ENCODE measurements around the gene ABCC1.

ABCC1 gene

GRCh38 chr16:16162591-16162990 lies 213.2 kb downstream of the ABCC1 start:
- Histone ChIP-seq H3K36me3 (ENCODE audit: control insufficient read depth, insufficient read depth, low read length) (no peaks in the 10 kb centered on the region), H3K9ac (ENCODE audit: low read length) (no peak overlapping the region), H3K4me1 (ENCODE audit: control insufficient read depth, insufficient read depth, low read length) (no peaks in the 10 kb centered on the region), H3K27me3 (ENCODE audit: control insufficient read depth, insufficient read depth, low read length) (no peaks in the 10 kb centered on the region), H3K27ac (ENCODE audit: low read depth, low read length) (no peak overlapping the region), H3K4me3 (ENCODE audit: low read length) (no peak overlapping the region)

- Histone ChIP-seq H3K9ac (ENCODE audit: low read length) (no peak overlapping the region), H3K36me3 (ENCODE audit: control insufficient read depth, insufficient read depth, low read length) (no peaks in the 10 kb centered on the region), H3K4me3 (ENCODE audit: low read length) (no peak overlapping the region), H3K27ac (ENCODE audit: low read depth, low read length) (no peak overlapping the region), H3K4me1 (ENCODE audit: control insufficient read depth, insufficient read depth, low read length) (no peaks in the 10 kb centered on the region), H3K27me3 (ENCODE audit: control insufficient read depth, insufficient read depth, low read length) (no peaks in the 10 kb centered on the region)
These were observed 213.7 kb downstream of the ABCC1 start for GRCh38 chr16:16163109-16163508.

- Histone ChIP-seq H3K9ac (ENCODE audit: low read length) (no peak overlapping the region), H3K36me3 (ENCODE audit: control insufficient read depth, insufficient read depth, low read length) (no peaks in the 10 kb centered on the region), H3K27me3 (ENCODE audit: control insufficient read depth, insufficient read depth, low read length) (no peaks in the 10 kb centered on the region)
These were observed 214.2 kb downstream of the ABCC1 start for GRCh38 chr16:16163571-16163970.

GRCh38 chr16:16164243-16164642 lies 214.8 kb downstream of the ABCC1 start:
- Histone ChIP-seq H3K4me1 (ENCODE audit: control insufficient read depth, insufficient read depth, low read length) (no peaks in the 10 kb centered on the region), H3K36me3 (ENCODE audit: control insufficient read depth, insufficient read depth, low read length) (no peaks in the 10 kb centered on the region), H3K27ac (ENCODE audit: low read depth, low read length) (no peak overlapping the region), H3K4me3 (ENCODE audit: low read length) (no peak overlapping the region), H3K27me3 (ENCODE audit: control insufficient read depth, insufficient read depth, low read length) (no peaks in the 10 kb centered on the region), H3K9ac (ENCODE audit: low read length) (no peak overlapping the region)

More at GRCh38 chr16:16163571-16163970, 214.2 kb downstream of the ABCC1 start:
- H3K4me1 ChIP-seq (ENCODE audit: control insufficient read depth, insufficient read depth, low read length), result no peaks in the 10 kb centered on the region
- H3K27ac ChIP-seq (ENCODE audit: low read depth, low read length), result no peak overlapping the region
- no peak overlapping the region for H3K4me3 ChIP-seq (ENCODE audit: low read length)

- H3K36me3 ChIP-seq (ENCODE audit: control insufficient read depth, insufficient read depth, low read length), result no peaks in the 10 kb centered on the region
- H3K27ac ChIP-seq (ENCODE audit: low read depth, low read length), result no peak overlapping the region
- H3K9ac ChIP-seq (ENCODE audit: low read length), result no peak overlapping the region
- no peaks in the 10 kb centered on the region for H3K27me3 ChIP-seq (ENCODE audit: control insufficient read depth, insufficient read depth, low read length)
- H3K4me3 ChIP-seq (ENCODE audit: low read length), result no peak overlapping the region
- no peaks in the 10 kb centered on the region for H3K4me1 ChIP-seq (ENCODE audit: control insufficient read depth, insufficient read depth, low read length)
These were observed 216.7 kb downstream of the ABCC1 start for GRCh38 chr16:16166085-16166484.

GRCh38 chr16:16166949-16167348 lies 217.5 kb downstream of the ABCC1 start:
- no peaks in the 10 kb centered on the region for H3K27me3 ChIP-seq (ENCODE audit: control insufficient read depth, insufficient read depth, low read length)
- no peak overlapping the region for H3K9ac ChIP-seq (ENCODE audit: low read length)
- no peaks in the 10 kb centered on the region for H3K36me3 ChIP-seq (ENCODE audit: control insufficient read depth, insufficient read depth, low read length)
- H3K4me3 ChIP-seq (ENCODE audit: low read length), result no peak overlapping the region
- H3K27ac ChIP-seq (ENCODE audit: low read depth, low read length), result no peak overlapping the region
- H3K4me1 ChIP-seq (ENCODE audit: control insufficient read depth, insufficient read depth, low read length), result no peaks in the 10 kb centered on the region

- no peak overlapping the region for H3K27ac ChIP-seq (ENCODE audit: low read depth, low read length)
- H3K4me1 ChIP-seq (ENCODE audit: control insufficient read depth, insufficient read depth, low read length), result no peaks in the 10 kb centered on the region
- H3K36me3 ChIP-seq (ENCODE audit: control insufficient read depth, insufficient read depth, low read length), result no peaks in the 10 kb centered on the region
- no peak overlapping the region for H3K9ac ChIP-seq (ENCODE audit: low read length)
- H3K4me3 ChIP-seq (ENCODE audit: low read length), result no peak overlapping the region
- H3K27me3 ChIP-seq (ENCODE audit: control insufficient read depth, insufficient read depth, low read length), result no peaks in the 10 kb centered on the region
These were observed 218.5 kb downstream of the ABCC1 start for GRCh38 chr16:16167927-16168326.

- no peaks in the 10 kb centered on the region for H3K36me3 ChIP-seq (ENCODE audit: control insufficient read depth, insufficient read depth, low read length)
- H3K9ac ChIP-seq (ENCODE audit: low read length), result no peak overlapping the region
- H3K4me1 ChIP-seq (ENCODE audit: control insufficient read depth, insufficient read depth, low read length), result no peaks in the 10 kb centered on the region
These were observed 219.0 kb downstream of the ABCC1 start for GRCh38 chr16:16168431-16168830.

GRCh38 chr16:16169615-16170014 lies 220.2 kb downstream of the ABCC1 start:
- Histone ChIP-seq H3K4me1 (ENCODE audit: control insufficient read depth, insufficient read depth, low read length) (no peaks in the 10 kb centered on the region), H3K27ac (ENCODE audit: low read depth, low read length) (no peak overlapping the region), H3K9ac (ENCODE audit: low read length) (no peak overlapping the region), H3K27me3 (ENCODE audit: control insufficient read depth, insufficient read depth, low read length) (no peaks in the 10 kb centered on the region), H3K4me3 (ENCODE audit: low read length) (no peak overlapping the region), H3K36me3 (ENCODE audit: control insufficient read depth, insufficient read depth, low read length) (no peaks in the 10 kb centered on the region)

More at GRCh38 chr16:16168431-16168830, 219.0 kb downstream of the ABCC1 start:
- no peak overlapping the region for H3K27ac ChIP-seq (ENCODE audit: low read depth, low read length)
- H3K4me3 ChIP-seq (ENCODE audit: low read length), result no peak overlapping the region
- H3K27me3 ChIP-seq (ENCODE audit: control insufficient read depth, insufficient read depth, low read length), result no peaks in the 10 kb centered on the region

- no peak overlapping the region for H3K9ac ChIP-seq (ENCODE audit: low read length)
- H3K27ac ChIP-seq (ENCODE audit: low read depth, low read length), result no peak overlapping the region
- H3K4me3 ChIP-seq (ENCODE audit: low read length), result no peak overlapping the region
- H3K27me3 ChIP-seq (ENCODE audit: control insufficient read depth, insufficient read depth, low read length), result no peaks in the 10 kb centered on the region
- no peaks in the 10 kb centered on the region for H3K36me3 ChIP-seq (ENCODE audit: control insufficient read depth, insufficient read depth, low read length)
- no peaks in the 10 kb centered on the region for H3K4me1 ChIP-seq (ENCODE audit: control insufficient read depth, insufficient read depth, low read length)
These were observed 222.0 kb downstream of the ABCC1 start for GRCh38 chr16:16171332-16171919.

- Histone ChIP-seq H3K9ac (ENCODE audit: low read length) (no peak overlapping the region), H3K36me3 (ENCODE audit: control insufficient read depth, insufficient read depth, low read length) (no peaks in the 10 kb centered on the region), H3K4me1 (ENCODE audit: control insufficient read depth, insufficient read depth, low read length) (no peaks in the 10 kb centered on the region), H3K27me3 (ENCODE audit: control insufficient read depth, insufficient read depth, low read length) (no peaks in the 10 kb centered on the region), H3K4me3 (ENCODE audit: low read length) (no peak overlapping the region), H3K27ac (ENCODE audit: low read depth, low read length) (no peak overlapping the region)
These were observed 223.6 kb downstream of the ABCC1 start for GRCh38 chr16:16172991-16173390.

- Histone ChIP-seq H3K9ac (ENCODE audit: low read length) (no peak overlapping the region), H3K27me3 (ENCODE audit: control insufficient read depth, insufficient read depth, low read length) (no peaks in the 10 kb centered on the region), H3K4me3 (ENCODE audit: low read length) (no peak overlapping the region), H3K4me1 (ENCODE audit: control insufficient read depth, insufficient read depth, low read length) (no peaks in the 10 kb centered on the region), H3K27ac (ENCODE audit: low read depth, low read length) (peak overlapping the region; percentile 64), H3K36me3 (ENCODE audit: control insufficient read depth, insufficient read depth, low read length) (no peaks in the 10 kb centered on the region)
These were observed 225.9 kb downstream of the ABCC1 start for GRCh38 chr16:16175296-16175695.

- H3K9ac ChIP-seq (ENCODE audit: low read length), result no peak overlapping the region
- no peak overlapping the region for H3K4me3 ChIP-seq (ENCODE audit: low read length)
- no peaks in the 10 kb centered on the region for H3K36me3 ChIP-seq (ENCODE audit: control insufficient read depth, insufficient read depth, low read length)
- no peaks in the 10 kb centered on the region for H3K4me1 ChIP-seq (ENCODE audit: control insufficient read depth, insufficient read depth, low read length)
- H3K27ac ChIP-seq (ENCODE audit: low read depth, low read length), result no peak overlapping the region
- no peaks in the 10 kb centered on the region for H3K27me3 ChIP-seq (ENCODE audit: control insufficient read depth, insufficient read depth, low read length)
These were observed 226.9 kb downstream of the ABCC1 start for GRCh38 chr16:16176328-16176727.
